Activated naive CD4-positive, alpha-beta T cell treated with anti-CD3 and anti-CD28 coated beads, Interleukin-2, amount 50 U/mL, for 24 hours (primary cell): ENCODE measurements around the gene FMNL3.

Source experiments
- H3K27ac Mint-ChIP-seq: one replicate; pipeline ENCODE4 v1.8.0; 2021; ENCODE audit warnings: mild to moderate bottlenecking, mixed read lengths
- H3K27me3 Mint-ChIP-seq: one replicate; pipeline ENCODE4 v1.8.0; 2021; ENCODE audit warnings: mixed read lengths
- H3K36me3 Mint-ChIP-seq: one replicate; pipeline ENCODE4 v1.8.0; 2021; ENCODE audit warnings: mixed read lengths
- H3K4me1 Mint-ChIP-seq: one replicate; pipeline ENCODE4 v1.8.0; 2021; ENCODE audit warnings: mixed read lengths
- H3K4me3 Mint-ChIP-seq: one replicate; pipeline ENCODE4 v1.8.0; 2021; ENCODE audit warnings: mild to moderate bottlenecking, mixed read lengths
- H3K9me3 Mint-ChIP-seq: one replicate; pipeline ENCODE4 v1.8.0; 2021; ENCODE audit warnings: mixed read lengths

Gene FMNL3

GRCh38 chr12:49654715-49655114 is 52.5 kb downstream of the FMNL3 start:
- Mint-ChIP-seq H3K27me3 (no peaks in the 10 kb centered on the region), H3K36me3 (peaks cover 26% of the 10 kb centered on the region), H3K4me3 (no peak overlapping the region), H3K9me3 (no peaks in the 10 kb centered on the region), H3K27ac (no peak overlapping the region), H3K4me1 (peaks cover 49% of the 10 kb centered on the region)

GRCh38 chr12:49652921-49653520 is 54.2 kb downstream of the FMNL3 start:
- Mint-ChIP-seq H3K4me3 (no peak overlapping the region), H3K27me3 (no peaks in the 10 kb centered on the region), H3K9me3 (no peaks in the 10 kb centered on the region), H3K27ac (no peak overlapping the region), H3K36me3 (peaks cover 23% of the 10 kb centered on the region), H3K4me1 (peaks cover 56% of the 10 kb centered on the region)

- Mint-ChIP-seq H3K27ac (no peak overlapping the region), H3K36me3 (peaks cover 19% of the 10 kb centered on the region), H3K4me3 (no peak overlapping the region), H3K9me3 (no peaks in the 10 kb centered on the region), H3K4me1 (peaks cover 48% of the 10 kb centered on the region), H3K27me3 (no peaks in the 10 kb centered on the region)
Observed at GRCh38 chr12:49651855-49652254, 55.4 kb downstream of the FMNL3 start.

- H3K27me3 Mint-ChIP-seq = no peaks in the 10 kb centered on the region
- H3K36me3 Mint-ChIP-seq = peaks cover 10% of the 10 kb centered on the region
- no peaks in the 10 kb centered on the region for H3K9me3 Mint-ChIP-seq
- peak overlapping the region; percentile 33 for H3K27ac Mint-ChIP-seq
- H3K4me3 Mint-ChIP-seq = no peak overlapping the region
- H3K4me1 Mint-ChIP-seq = peaks cover 44% of the 10 kb centered on the region
Observed at GRCh38 chr12:49649892-49650291, 57.3 kb downstream of the FMNL3 start.

GRCh38 chr12:49649445-49649844 is 57.8 kb downstream of the FMNL3 start:
- no peak overlapping the region for H3K4me3 Mint-ChIP-seq
- H3K9me3 Mint-ChIP-seq = no peaks in the 10 kb centered on the region
- peaks cover 49% of the 10 kb centered on the region for H3K4me1 Mint-ChIP-seq
- peaks cover 8% of the 10 kb centered on the region for H3K36me3 Mint-ChIP-seq
- H3K27me3 Mint-ChIP-seq = no peaks in the 10 kb centered on the region
- no peak overlapping the region for H3K27ac Mint-ChIP-seq

- H3K4me1 Mint-ChIP-seq = peaks cover 46% of the 10 kb centered on the region
- no peak overlapping the region for H3K4me3 Mint-ChIP-seq
- peaks cover 6% of the 10 kb centered on the region for H3K36me3 Mint-ChIP-seq
- no peaks in the 10 kb centered on the region for H3K9me3 Mint-ChIP-seq
- peak overlapping the region; percentile 70 for H3K27ac Mint-ChIP-seq
- no peaks in the 10 kb centered on the region for H3K27me3 Mint-ChIP-seq
Observed at GRCh38 chr12:49648712-49649003, 58.5 kb downstream of the FMNL3 start.

- H3K27ac Mint-ChIP-seq = peak overlapping the region; percentile 70
- H3K27me3 Mint-ChIP-seq = no peaks in the 10 kb centered on the region
- peaks cover 48% of the 10 kb centered on the region for H3K4me1 Mint-ChIP-seq
- no peak overlapping the region for H3K4me3 Mint-ChIP-seq
- no peaks in the 10 kb centered on the region for H3K9me3 Mint-ChIP-seq
- peaks cover 6% of the 10 kb centered on the region for H3K36me3 Mint-ChIP-seq
Observed at GRCh38 chr12:49647827-49648711, 59.1 kb downstream of the FMNL3 start.

GRCh38 chr12:49646871-49647654 is 60.1 kb downstream of the FMNL3 start:
- H3K9me3 Mint-ChIP-seq = no peaks in the 10 kb centered on the region
- H3K4me1 Mint-ChIP-seq = peaks cover 48% of the 10 kb centered on the region
- no peak overlapping the region for H3K27ac Mint-ChIP-seq
- peaks cover 6% of the 10 kb centered on the region for H3K36me3 Mint-ChIP-seq
- H3K27me3 Mint-ChIP-seq = no peaks in the 10 kb centered on the region
- no peak overlapping the region for H3K4me3 Mint-ChIP-seq

- no peaks in the 10 kb centered on the region for H3K27me3 Mint-ChIP-seq
- no peaks in the 10 kb centered on the region for H3K9me3 Mint-ChIP-seq
- H3K27ac Mint-ChIP-seq = no peak overlapping the region
- peaks cover 48% of the 10 kb centered on the region for H3K4me1 Mint-ChIP-seq
- H3K36me3 Mint-ChIP-seq = peaks cover 6% of the 10 kb centered on the region
- no peak overlapping the region for H3K4me3 Mint-ChIP-seq
Observed at GRCh38 chr12:49646331-49646830, 60.8 kb downstream of the FMNL3 start.

GRCh38 chr12:49645146-49646039 is 61.8 kb downstream of the FMNL3 start:
- peaks cover 48% of the 10 kb centered on the region for H3K4me1 Mint-ChIP-seq
- no peak overlapping the region for H3K4me3 Mint-ChIP-seq
- H3K27ac Mint-ChIP-seq = peak overlapping the region; percentile 79

GRCh38 chr12:49644620-49644994 is 62.6 kb downstream of the FMNL3 start:
- Mint-ChIP-seq H3K4me3 (peak overlapping the region; percentile 60), H3K27me3 (no peaks in the 10 kb centered on the region), H3K36me3 (peaks cover 4% of the 10 kb centered on the region), H3K27ac (peak overlapping the region; percentile 59), H3K4me1 (peaks cover 43% of the 10 kb centered on the region), H3K9me3 (no peaks in the 10 kb centered on the region)

More at GRCh38 chr12:49645146-49646039, 61.8 kb downstream of the FMNL3 start:
- H3K27me3 Mint-ChIP-seq = no peaks in the 10 kb centered on the region
- peaks cover 6% of the 10 kb centered on the region for H3K36me3 Mint-ChIP-seq
- H3K9me3 Mint-ChIP-seq = no peaks in the 10 kb centered on the region

GRCh38 chr12:49643961-49644619 is 63.1 kb downstream of the FMNL3 start:
- Mint-ChIP-seq H3K27ac (peak overlapping the region; percentile 59), H3K4me3 (no peak overlapping the region), H3K27me3 (no peaks in the 10 kb centered on the region), H3K36me3 (peaks cover 4% of the 10 kb centered on the region), H3K4me1 (peaks cover 44% of the 10 kb centered on the region), H3K9me3 (no peaks in the 10 kb centered on the region)

- no peak overlapping the region for H3K27ac Mint-ChIP-seq
- H3K27me3 Mint-ChIP-seq = no peaks in the 10 kb centered on the region
- H3K4me1 Mint-ChIP-seq = peaks cover 37% of the 10 kb centered on the region
- no peaks in the 10 kb centered on the region for H3K9me3 Mint-ChIP-seq
- H3K4me3 Mint-ChIP-seq = no peak overlapping the region
- H3K36me3 Mint-ChIP-seq = peaks cover 3% of the 10 kb centered on the region
Observed at GRCh38 chr12:49643135-49643534, 64.1 kb downstream of the FMNL3 start.

GRCh38 chr12:49642370-49642802 is 64.8 kb downstream of the FMNL3 start:
- Mint-ChIP-seq H3K36me3 (no peaks in the 10 kb centered on the region), H3K27ac (no peak overlapping the region), H3K4me3 (no peak overlapping the region), H3K4me1 (peaks cover 32% of the 10 kb centered on the region), H3K9me3 (no peaks in the 10 kb centered on the region), H3K27me3 (no peaks in the 10 kb centered on the region)
